GM12892 (cell line): Measurements from ENCODE around the gene AZU1.
"Not testable (repeated sequence)": the region's sequence is repeated elsewhere in the genome, so short reads cannot be mapped to it uniquely, and the experiment has no call there.

Experiments used
- DNase-seq: peaks from one replicate; pipeline ENCODE4 v3.0.0; 2011; ENCODE audit not compliant: insufficient read length
- FAIRE-seq: peaks from 2 replicates; lab custom pipeline; 2011; peaks lifted over from hg19 to GRCh38; lab: Jason Lieb, UNC
- POLR2A ChIP-seq: IDR thresholded peaks from 2 replicates; pipeline ENCODE4 v1.6.1; 2011; ENCODE audit warnings: low read depth, low read length, control low read depth
- POLR2AphosphoS5 ChIP-seq: IDR thresholded peaks from 2 replicates; pipeline ENCODE4 v1.6.1; 2011; ENCODE audit warnings: low read depth, low read length, control low read depth
- TAF1 ChIP-seq: IDR thresholded peaks from 2 replicates; pipeline ENCODE4 v1.6.1; 2011; ENCODE audit warnings: low read depth, mild to moderate bottlenecking, control low read depth, low read length, borderline replicate concordance

Gene AZU1

DNA sequence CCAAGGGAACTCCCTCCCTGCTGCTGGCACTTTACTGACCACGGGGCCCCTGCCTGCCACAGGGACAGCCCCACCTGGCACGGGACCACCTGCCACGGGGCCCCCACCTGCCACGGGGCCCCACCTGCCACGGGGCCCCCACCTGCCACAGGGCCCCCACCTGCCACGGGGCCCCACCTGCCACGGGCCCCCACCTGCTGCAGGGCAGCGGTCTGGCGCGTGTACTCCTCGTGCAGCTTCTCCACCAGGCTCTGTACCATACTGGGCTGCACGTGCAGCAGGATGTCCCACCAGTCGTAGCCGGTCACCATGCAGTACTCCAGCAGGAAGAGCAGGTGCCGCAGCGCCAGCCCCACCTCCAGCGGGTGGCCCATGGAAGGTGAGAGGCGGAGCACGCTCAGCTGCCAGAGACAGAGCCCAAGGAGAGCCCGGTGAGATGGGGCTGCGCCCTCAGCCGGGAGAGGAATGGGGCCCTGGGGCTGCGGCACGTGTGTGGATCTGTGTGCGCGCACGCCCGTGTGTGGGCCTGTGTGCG, 49.2 kb downstream of the AZU1 start:
- TF ChIP-seq TAF1 = no peak
- no peak for TF ChIP-seq POLR2A
- TF ChIP-seq POLR2AphosphoS5 = no peak
- no peak for FAIRE-seq
- DNase-seq = no peak

DNA sequence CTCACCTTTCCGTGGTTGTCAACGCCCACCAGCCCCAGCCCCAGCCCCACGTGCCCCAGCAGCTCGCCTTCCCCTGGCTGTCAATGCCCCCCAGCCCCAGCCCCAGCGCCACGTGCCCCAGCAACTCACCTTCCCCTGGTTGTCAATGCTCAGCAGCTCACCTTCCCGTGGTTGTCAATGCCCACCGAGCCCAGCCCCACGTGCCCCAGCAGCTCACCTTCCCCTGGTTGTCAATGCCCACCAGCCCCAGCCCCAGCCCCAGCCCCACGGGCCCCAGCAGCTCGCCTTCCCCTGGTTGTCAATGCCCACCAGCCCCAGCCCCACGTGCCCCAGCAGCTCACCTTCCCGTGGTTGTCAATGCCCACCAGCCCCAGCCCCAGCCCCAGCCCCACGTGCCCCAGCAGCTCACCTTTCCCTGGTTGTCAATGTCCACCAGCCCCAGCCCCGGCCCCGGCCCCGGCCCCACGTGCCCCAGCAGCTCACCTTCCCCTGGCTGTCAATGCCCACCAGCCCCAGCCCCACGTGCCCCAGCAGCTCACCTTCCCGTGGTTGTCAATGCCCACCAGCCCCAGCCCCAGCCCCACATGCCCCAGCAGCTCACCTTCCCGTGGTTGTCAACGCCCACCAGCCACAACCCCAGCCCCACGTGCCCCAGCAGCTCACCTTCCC, 50.5 kb downstream of the AZU1 start:
- not testable (repeated sequence) for FAIRE-seq, DNase-seq

DNA sequence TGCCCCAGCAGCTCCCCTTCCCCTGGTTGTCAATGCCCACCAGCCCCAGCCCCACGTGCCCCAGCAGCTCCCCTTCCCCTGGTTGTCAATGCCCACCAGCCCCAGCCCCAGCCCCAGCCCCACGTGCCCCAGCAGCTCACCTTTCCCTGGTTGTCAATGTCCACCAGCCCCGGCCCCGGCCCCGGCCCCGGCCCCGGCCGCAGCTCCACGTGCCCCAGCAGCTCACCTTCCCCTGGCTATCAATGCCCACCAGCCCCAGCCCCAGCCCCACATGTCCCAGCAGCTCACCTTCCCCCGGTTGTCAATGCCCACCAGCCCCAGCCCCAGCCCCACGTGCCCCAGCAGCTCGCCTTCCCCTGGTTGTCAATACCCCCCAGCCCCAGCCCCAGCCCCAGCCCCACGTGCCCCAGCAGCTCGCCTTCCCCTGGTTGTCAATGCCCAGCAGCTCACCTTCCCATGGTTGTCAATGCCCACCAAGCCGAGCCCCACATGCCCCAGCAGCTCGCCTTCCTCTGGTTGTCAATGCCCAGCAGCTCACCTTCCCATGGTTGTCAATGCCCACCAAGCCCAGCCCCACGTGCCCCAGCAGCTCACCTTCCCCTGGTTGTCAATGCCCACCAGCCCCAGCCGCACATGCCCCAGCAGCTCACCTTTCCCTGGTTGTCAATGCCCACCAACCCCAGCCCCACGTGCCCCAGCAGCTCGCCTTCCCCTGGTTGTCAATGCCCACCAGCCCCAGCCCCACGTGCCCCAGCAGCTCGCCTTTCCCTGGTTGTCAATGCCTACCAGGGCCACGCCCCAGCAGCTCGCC, 51.3 kb downstream of the AZU1 start:
- not testable (repeated sequence) for DNase-seq, FAIRE-seq

DNA sequence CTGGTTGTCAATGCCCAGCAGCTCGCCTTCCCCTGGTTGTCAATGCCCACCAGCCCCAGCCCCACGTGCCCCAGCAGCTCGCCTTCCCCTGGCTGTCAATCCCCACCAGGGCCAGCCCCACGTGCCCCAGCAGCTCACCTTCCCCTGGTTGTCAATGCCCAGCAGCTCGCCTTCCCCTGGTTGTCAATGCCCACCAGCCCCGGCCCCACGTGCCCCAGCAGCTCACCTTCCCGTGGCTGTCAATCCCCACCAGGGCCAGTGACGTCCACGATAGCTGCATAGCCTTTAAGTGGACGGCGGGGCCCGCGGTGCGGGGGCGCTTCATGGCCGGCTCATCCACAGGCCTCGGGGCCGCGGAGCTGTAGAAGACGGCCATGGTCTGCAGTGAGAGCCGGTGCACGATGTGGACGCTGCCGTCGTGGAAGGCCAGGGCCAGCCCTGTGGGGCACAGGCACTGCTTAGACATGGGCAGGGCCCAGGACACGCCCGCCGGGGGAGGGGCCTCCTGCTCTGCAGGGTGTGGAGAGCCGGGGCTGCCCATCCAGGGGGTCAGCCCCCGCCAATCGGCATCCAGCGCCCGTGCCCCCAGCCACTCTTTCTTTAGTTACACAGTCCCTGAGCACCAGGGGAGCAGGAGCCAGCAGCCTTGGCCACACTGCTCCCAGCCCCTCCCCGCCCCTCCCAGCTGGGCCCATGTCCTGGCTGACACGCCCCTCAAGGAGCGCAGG, 52.2 kb downstream of the AZU1 start:
- FAIRE-seq = no peak
- TF ChIP-seq POLR2AphosphoS5 = no peak
- no peak for TF ChIP-seq POLR2A
- TF ChIP-seq TAF1 = no peak

More for the DNA sequence above, 52.2 kb downstream of the AZU1 start:
- DNase-seq = no peak
